Right lobe of liver (tissue), 6 donors: ENCODE measurements around the gene TMEM125. TPM values are rescaled to one million over a fixed set of nuclear protein-coding genes. Genes with fewer than 3 reads are reported as not detected.

ENCODE experiments used
- ATAC-seq, 4 donors: fragments of 200-7000 bp; cut with Tn5 transposase; one replicate each; pipeline ENCODE4 v1.9.1; 2020; ENCODE audit warnings: mild to moderate bottlenecking in 4 of 4, moderate library complexity in 4 of 4
- DNase-seq, 3 donors: peaks; one replicate each; pipeline ENCODE4 v3.0.0-alpha.2; 2020
- H3K27ac ChIP-seq, 3 donors: fragments of 200-600 bp; one replicate each; pipeline ENCODE4 v1.8.0; 2022
- H3K27me3 ChIP-seq, 2 donors: fragments of 200-600 bp; one replicate each; pipeline ENCODE4 v1.8.0; 2022
- H3K36me3 ChIP-seq, 4 donors: fragments of 200-600 bp; sonication (generic) in 1 of 4; one replicate each; pipeline versions ENCODE4 v1.5.1 to v1.8.0; 2017 to 2022; ENCODE audit warnings: control low read depth in 1 of 4
- H3K4me1 ChIP-seq, 4 donors: fragments of 200-600 bp; sonication (generic) in 1 of 4; one replicate each; pipeline versions ENCODE4 v1.5.1 to v1.8.0; 2017 to 2022; ENCODE audit warnings: control low read depth in 1 of 4
- H3K4me3 ChIP-seq, 3 donors: fragments of 200-600 bp; one replicate each; pipeline ENCODE4 v1.8.0; 2022
- H3K9me3 ChIP-seq, 4 donors: fragments of 200-600 bp; sonication (generic) in 1 of 4; one replicate each; pipeline versions ENCODE4 v1.5.1 to v1.8.0; 2017 to 2022; ENCODE audit warnings: control low read depth in 1 of 4
- POLR2A ChIP-seq: fragments of 450-650 bp; IDR thresholded peaks from one replicate; pipeline ENCODE4 v1.6.1; 2017; ENCODE audit warnings: antibody characterized with exemption, mild to moderate bottlenecking
- WGBS: methylation state at CpG from one replicate; pipeline ENCODE4 v1.1.6; 2018; ENCODE audit warnings: low coverage, low lambda C conversion rate; ENCODE audit not compliant: insufficient coverage; ENCODE audit errors: missing lambda C conversion rate; 5-methylcytosine and 5-hydroxymethylcytosine counted together
- intact Hi-C, 2 donors: fragments of 100-400 bp; cut with DNase I; formaldehyde crosslinking; loops; one replicate each; pipeline versions ENCODE4 v1.11.2 to v1.14.1; 2022
- total RNA-seq, 6 experiments: library from RNA; depleted of rRNA in 2 of 6; stranded (reverse); fragments of >200 nt in 2 of 6; fragmentation: NEBNext Ultra II Directional in 3 of 6; extraction: Animal tissue kit (Norgen Biotek cat#: 25700) in 3 of 6; gene quantifications; one replicate each; pipeline versions ENCODE4 v1.1.0 to v1.2.4, GENCODE V29; 2016 to 2023
- TF ChIP-seq, protein P1 (sequence below), 4 donors: fragments of 200-600 bp in 3 of 4; fragments of 450-650 bp in 1 of 4; IDR thresholded peaks; one replicate each; pipeline versions ENCODE4 v1.5.1 to v1.8.0; 2016 to 2022; ENCODE audit warnings: antibody characterized with exemption in 4 of 4, mild to moderate bottlenecking in 2 of 4
- donor health status: DM: no; HTN: yes; CAD: no.
- donor health status: DM: no; HTN: no; CAD: no.
- donor health status: DM: no; HTN: no; CAD: no.
- donor health status: DM: no; HTN: yes; CAD: no.
- donor health status: DM: no; HTN: yes; CAD: no.

The TMEM125 gene
- total RNA-seq, 6 experiments from 2014 or later: 0.21 to 0.27 TPM; not detected in 4

DNA sequence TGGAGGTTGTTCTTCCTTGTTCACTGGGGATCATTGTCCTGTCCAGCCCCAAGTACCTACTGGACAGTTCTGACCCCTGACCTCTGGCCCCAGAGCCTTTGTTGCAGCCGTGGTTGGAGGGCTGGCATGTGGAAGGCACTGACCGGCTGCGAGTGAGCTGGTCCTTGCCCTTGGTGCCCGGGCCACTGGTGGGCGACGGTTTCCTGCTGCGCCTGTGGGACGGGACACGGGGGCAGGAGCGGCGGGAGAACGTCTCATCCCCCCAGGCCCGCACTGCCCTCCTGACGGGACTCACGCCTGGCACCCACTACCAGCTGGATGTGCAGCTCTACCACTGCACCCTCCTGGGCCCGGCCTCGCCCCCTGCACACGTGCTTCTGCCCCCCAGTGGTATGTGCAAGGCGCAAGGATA lies 42.4 kb downstream of the TMEM125 start:
- no peaks in the 10 kb centered on the region for H3K36me3 ChIP-seq
- H3K27me3 ChIP-seq: no peaks in the 10 kb centered on the region
- H3K4me1 ChIP-seq: peaks cover 0 to 29% (median 14%) of the 10 kb centered on the region in 4 donors
- DNase-seq (peak in 2 of 3 donors; percentile 68 to 70), ATAC-seq (peak; percentile 11 to 60 (median 51))
- H3K27ac ChIP-seq: peak overlapping the region in 2 of 3 donors; percentile 49 to 64
- no peak for TF ChIP-seq POLR2A
- TF ChIP-seq, protein P1, sequence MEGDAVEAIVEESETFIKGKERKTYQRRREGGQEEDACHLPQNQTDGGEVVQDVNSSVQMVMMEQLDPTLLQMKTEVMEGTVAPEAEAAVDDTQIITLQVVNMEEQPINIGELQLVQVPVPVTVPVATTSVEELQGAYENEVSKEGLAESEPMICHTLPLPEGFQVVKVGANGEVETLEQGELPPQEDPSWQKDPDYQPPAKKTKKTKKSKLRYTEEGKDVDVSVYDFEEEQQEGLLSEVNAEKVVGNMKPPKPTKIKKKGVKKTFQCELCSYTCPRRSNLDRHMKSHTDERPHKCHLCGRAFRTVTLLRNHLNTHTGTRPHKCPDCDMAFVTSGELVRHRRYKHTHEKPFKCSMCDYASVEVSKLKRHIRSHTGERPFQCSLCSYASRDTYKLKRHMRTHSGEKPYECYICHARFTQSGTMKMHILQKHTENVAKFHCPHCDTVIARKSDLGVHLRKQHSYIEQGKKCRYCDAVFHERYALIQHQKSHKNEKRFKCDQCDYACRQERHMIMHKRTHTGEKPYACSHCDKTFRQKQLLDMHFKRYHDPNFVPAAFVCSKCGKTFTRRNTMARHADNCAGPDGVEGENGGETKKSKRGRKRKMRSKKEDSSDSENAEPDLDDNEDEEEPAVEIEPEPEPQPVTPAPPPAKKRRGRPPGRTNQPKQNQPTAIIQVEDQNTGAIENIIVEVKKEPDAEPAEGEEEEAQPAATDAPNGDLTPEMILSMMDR (IDR thresholded peaks at IDR 0.05): no peak
- intact Hi-C loops: no loop called here
- 48% methylated on average over 4 of the region's 19 CpGs for WGBS
- peak overlapping the region in 1 of 3 donors; percentile 19 for H3K4me3 ChIP-seq
- no peaks in the 10 kb centered on the region for H3K9me3 ChIP-seq

DNA sequence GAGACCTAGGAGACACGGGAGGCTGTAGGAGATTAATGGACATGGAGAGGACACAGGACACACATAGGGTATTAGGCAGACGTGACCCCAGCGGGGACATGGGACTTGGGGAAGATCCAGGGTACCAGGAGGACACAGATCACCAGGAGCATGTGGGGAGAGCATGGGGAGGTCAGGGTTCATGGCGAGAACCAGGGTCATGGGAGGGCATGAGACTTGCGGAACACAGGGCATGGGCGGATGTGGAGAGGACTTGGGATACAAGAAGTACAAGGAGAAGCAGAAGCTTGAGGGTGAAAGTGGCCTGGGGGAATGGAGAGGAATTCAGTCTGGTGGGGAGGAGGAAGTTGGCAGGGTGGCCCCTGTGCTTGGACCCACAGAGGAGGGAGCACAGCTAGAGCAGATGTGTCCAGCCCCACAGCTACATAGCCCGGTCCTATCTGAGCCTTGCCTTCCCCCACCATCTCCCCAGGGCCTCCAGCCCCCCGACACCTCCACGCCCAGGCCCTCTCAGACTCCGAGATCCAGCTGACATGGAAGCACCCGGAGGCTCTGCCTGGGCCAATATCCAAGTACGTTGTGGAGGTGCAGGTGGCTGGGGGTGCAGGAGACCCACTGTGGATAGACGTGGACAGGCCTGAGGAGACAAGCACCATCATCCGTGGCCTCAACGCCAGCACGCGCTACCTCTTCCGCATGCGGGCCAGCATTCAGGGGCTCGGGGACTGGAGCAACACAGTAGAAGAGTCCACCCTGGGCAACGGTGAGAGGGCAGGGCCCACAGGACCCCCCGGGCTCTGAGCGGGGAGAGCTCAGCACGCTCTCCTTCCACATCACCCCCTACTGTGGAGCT lies 43.1 kb downstream of the TMEM125 start:
- peak; percentile 81 to 88 (median 82) for ATAC-seq
- H3K9me3 ChIP-seq: no peaks in the 10 kb centered on the region
- intact Hi-C loops: no loop called here
- peaks cover 0 to 29% (median 14%) of the 10 kb centered on the region in 4 donors for H3K4me1 ChIP-seq
- H3K27ac ChIP-seq: peak overlapping the region in 2 of 3 donors; percentile 49 to 64
- WGBS: 50% methylated on average over 16 of the region's 24 CpGs
- H3K4me3 ChIP-seq: peak overlapping the region in 2 of 3 donors; percentile 7 to 33
- H3K36me3 ChIP-seq: no peaks in the 10 kb centered on the region
- H3K27me3 ChIP-seq: no peaks in the 10 kb centered on the region
- TF ChIP-seq, protein P1 (IDR thresholded peaks at IDR 0.05): no peak
- no peak for TF ChIP-seq POLR2A
- peak; percentile 66 to 93 (median 89) for DNase-seq

DNA sequence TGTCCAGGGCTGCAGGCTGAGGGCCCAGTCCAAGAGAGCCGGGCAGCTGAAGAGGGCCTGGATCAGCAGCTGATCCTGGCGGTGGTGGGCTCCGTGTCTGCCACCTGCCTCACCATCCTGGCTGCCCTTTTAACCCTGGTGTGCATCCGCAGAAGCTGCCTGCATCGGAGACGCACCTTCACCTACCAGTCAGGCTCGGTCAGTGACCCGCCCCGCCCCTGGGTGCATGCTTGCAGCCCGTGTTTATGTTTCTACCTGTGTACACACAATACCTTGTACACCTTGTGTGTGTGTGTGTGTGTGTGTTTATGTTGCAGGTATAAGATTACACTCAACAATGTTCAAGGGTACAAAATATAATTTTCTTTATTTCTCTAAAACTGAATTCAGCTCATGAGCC lies 44.0 kb downstream of the TMEM125 start:
- H3K36me3 ChIP-seq: no peaks in the 10 kb centered on the region
- 20% methylated on average over 7 of the region's 10 CpGs for WGBS

GRCh38 chr1:43314233-43314632 lies 44.5 kb downstream of the TMEM125 start:
- intact Hi-C loops: no loop called here
- WGBS: 53% methylated on average over 4 of the region's 5 CpGs
- H3K27ac ChIP-seq: peak overlapping the region in 1 of 3 donors; percentile 45
- H3K27me3 ChIP-seq: no peaks in the 10 kb centered on the region
- ATAC-seq: no peak
- no peaks in the 10 kb centered on the region for H3K9me3 ChIP-seq
- H3K36me3 ChIP-seq: no peaks in the 10 kb centered on the region
- no peak overlapping the region for H3K4me3 ChIP-seq
- DNase-seq: peak in 1 of 3 donors; percentile 54
- TF ChIP-seq, protein P1 (IDR thresholded peaks at IDR 0.05): no peak
- no peak for TF ChIP-seq POLR2A
- peaks cover 0 to 29% (median 14%) of the 10 kb centered on the region in 4 donors for H3K4me1 ChIP-seq

More for the DNA sequence above, 44.0 kb downstream of the TMEM125 start:
- H3K27ac ChIP-seq: peak overlapping the region in 2 of 3 donors; percentile 45 to 64
- H3K27me3 ChIP-seq: no peaks in the 10 kb centered on the region
- ATAC-seq (peak; percentile 75 to 79 (median 76)), DNase-seq (peak; percentile 71 to 91 (median 90))
- peak overlapping the region in 1 of 3 donors; percentile 33 for H3K4me3 ChIP-seq
- intact Hi-C loops: no loop called here
- no peaks in the 10 kb centered on the region for H3K9me3 ChIP-seq
- TF ChIP-seq POLR2A: no peak
- TF ChIP-seq, protein P1 (IDR thresholded peaks at IDR 0.05): no peak
- peaks cover 0 to 29% (median 14%) of the 10 kb centered on the region in 4 donors for H3K4me1 ChIP-seq
